Mesenteric fat pad (tissue), 1 donor: ENCODE data around the gene SERPINA3. TPM values are rescaled to one million over a fixed set of nuclear protein-coding genes. Genes with fewer than 3 reads are reported as not detected.

ENCODE experiments used
- DNase-seq: peaks from one replicate; pipeline ENCODE4 v3.0.0-alpha.2; 2020; ENCODE audit warnings: low spot score
- total RNA-seq: library from RNA; stranded (reverse); fragmentation: NEBNext Ultra II Directional; extraction: Animal tissue kit (Norgen Biotek cat#: 25700); gene quantifications from one replicate; pipeline ENCODE4 v1.2.1, GENCODE V29; 2021
- donor health status: DM: yes; HTN: yes; CAD: no.

SERPINA3 gene
- total RNA-seq, 1 donor from 2014 or later = 139 TPM

- DNase-seq = no peak
Observed at GRCh38 chr14:94631050-94631449, 18.9 kb downstream of the SERPINA3 start.

- DNase-seq = peak; percentile 71
Observed at GRCh38 chr14:94631536-94632304, 19.5 kb downstream of the SERPINA3 start.

GRCh38 chr14:94632305-94632590 lies 20.1 kb downstream of the SERPINA3 start:
- peak; percentile 60 for DNase-seq

GRCh38 chr14:94633121-94633520 lies 20.9 kb downstream of the SERPINA3 start:
- DNase-seq = peak; percentile 64

- no peak for DNase-seq
Observed at GRCh38 chr14:94635154-94635553, 23.0 kb downstream of the SERPINA3 start.

GRCh38 chr14:94636744-94637412 lies 24.7 kb downstream of the SERPINA3 start:
- no peak for DNase-seq

- peak; percentile 20 for DNase-seq
Observed at GRCh38 chr14:94637814-94638213, 25.6 kb downstream of the SERPINA3 start.

- peak; percentile 73 for DNase-seq
Observed at GRCh38 chr14:94638339-94638738, 26.1 kb downstream of the SERPINA3 start.

- DNase-seq = peak; percentile 59
Observed at GRCh38 chr14:94638961-94639817, 27.0 kb downstream of the SERPINA3 start.

GRCh38 chr14:94640721-94641631 lies 28.8 kb downstream of the SERPINA3 start:
- DNase-seq = peak; percentile 77

GRCh38 chr14:94641632-94641955 lies 29.4 kb downstream of the SERPINA3 start:
- DNase-seq = no peak

GRCh38 chr14:94643316-94644101 lies 31.3 kb downstream of the SERPINA3 start:
- DNase-seq = peak; percentile 64

- peak; percentile 69 for DNase-seq
Observed at GRCh38 chr14:94644102-94644535, 31.9 kb downstream of the SERPINA3 start.

GRCh38 chr14:94646066-94646465 lies 33.9 kb downstream of the SERPINA3 start:
- no peak for DNase-seq

- no peak for DNase-seq
Observed at GRCh38 chr14:94646481-94646880, 34.3 kb downstream of the SERPINA3 start.

GRCh38 chr14:94648801-94649200 lies 36.6 kb downstream of the SERPINA3 start:
- DNase-seq = no peak

GRCh38 chr14:94649543-94650443 lies 37.6 kb downstream of the SERPINA3 start:
- DNase-seq = no peak

- DNase-seq = no peak
Observed at GRCh38 chr14:94650444-94650775, 38.2 kb downstream of the SERPINA3 start.
